Measurements from ENCODE around the gene ADCY9.

DNA sequence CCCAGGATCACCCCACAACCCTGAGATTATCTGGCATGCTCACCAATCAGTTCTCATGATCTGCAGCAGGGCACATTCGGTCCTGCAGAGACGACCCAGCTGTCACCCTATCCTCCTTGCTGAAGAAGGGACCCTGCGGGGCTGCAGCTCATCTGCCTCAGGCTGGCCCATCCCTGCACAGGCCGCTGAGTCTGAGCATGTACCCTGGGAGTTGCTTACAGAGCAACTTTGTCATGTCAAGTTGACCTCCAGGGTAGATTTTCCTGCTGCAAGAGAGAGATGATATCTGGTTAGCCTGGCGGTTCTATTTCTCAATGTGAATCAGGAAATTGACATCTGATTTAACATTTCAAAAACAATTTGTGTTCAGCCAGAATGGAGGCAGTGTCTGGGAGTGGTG lies 36.0 kb upstream of the ADCY9 start:
- TF ChIP-seq, protein P1, sequence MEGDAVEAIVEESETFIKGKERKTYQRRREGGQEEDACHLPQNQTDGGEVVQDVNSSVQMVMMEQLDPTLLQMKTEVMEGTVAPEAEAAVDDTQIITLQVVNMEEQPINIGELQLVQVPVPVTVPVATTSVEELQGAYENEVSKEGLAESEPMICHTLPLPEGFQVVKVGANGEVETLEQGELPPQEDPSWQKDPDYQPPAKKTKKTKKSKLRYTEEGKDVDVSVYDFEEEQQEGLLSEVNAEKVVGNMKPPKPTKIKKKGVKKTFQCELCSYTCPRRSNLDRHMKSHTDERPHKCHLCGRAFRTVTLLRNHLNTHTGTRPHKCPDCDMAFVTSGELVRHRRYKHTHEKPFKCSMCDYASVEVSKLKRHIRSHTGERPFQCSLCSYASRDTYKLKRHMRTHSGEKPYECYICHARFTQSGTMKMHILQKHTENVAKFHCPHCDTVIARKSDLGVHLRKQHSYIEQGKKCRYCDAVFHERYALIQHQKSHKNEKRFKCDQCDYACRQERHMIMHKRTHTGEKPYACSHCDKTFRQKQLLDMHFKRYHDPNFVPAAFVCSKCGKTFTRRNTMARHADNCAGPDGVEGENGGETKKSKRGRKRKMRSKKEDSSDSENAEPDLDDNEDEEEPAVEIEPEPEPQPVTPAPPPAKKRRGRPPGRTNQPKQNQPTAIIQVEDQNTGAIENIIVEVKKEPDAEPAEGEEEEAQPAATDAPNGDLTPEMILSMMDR (IDR thresholded peaks at IDR 0.05), result no peak
- TF ChIP-seq EP300 (IDR thresholded peaks at IDR 0.05) (no peak), POLR2A (IDR thresholded peaks at IDR 0.05) (no peak)
